ENCODE data around the gene RMND5A.

DNA sequence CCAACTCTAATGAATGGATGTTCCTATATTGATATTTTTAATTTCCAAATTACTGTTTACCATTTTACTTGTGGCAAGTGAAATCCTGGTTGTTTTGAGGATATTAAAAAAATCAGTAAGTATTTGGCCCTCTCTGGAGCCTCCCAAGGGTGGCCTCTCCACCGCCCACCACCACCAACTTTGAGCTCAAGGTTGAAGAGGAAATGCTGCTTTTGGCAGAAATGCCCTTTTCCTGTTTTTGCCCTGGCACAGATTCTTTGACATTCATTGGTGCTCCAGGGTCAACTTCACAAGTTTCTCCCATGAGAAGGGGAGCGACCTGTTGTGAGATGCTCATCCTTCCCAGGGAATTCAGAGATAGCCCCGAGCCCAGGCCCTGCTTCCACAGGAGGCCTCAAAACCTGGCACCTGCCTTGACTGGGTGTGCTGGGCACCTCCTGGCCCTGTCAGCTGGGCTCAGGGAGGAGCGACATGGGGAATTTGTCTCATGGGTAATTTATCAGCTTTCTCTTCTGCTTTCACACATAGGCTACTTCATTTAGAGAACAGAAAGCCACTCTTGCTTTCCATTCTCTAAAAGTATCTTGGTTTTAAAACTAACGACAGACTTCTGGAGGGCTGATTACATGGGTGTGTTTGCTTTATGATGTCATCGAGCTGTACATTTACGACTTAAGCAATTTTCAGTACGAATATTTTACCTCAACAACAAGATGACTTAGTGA is 63.7 kb downstream of the RMND5A start:
- TF ChIP-seq EZH2phosphoT487 (conservative IDR thresholded peaks at IDR 0.05; ENCODE audit: low read length) (no peak), CTCF (IDR thresholded peaks at IDR 0.05; ENCODE audit: insufficient read depth, low read length, poor library complexity, severe bottlenecking) (no peak)

Data from SU-DHL-6 (cell line).